Liver (tissue), 9 donors: ENCODE measurements around the gene TOR1AIP2. TPM values are rescaled to one million over a fixed set of nuclear protein-coding genes. Genes with fewer than 3 reads are reported as not detected.

ENCODE experiments used
- DNase-seq: peaks from one replicate; pipeline ENCODE4 v3.0.0-alpha.2; 2017; ENCODE audit warnings: low spot score
- H3K27ac ChIP-seq, 2 donors: one replicate each; pipeline ENCODE4 v1.7.0; 2013; ENCODE audit warnings: inconsistent platforms in 2 of 2, low read length in 2 of 2, control low read depth in 1 of 2, low read depth in 1 of 2, mild to moderate bottlenecking in 1 of 2
- H3K27me3 ChIP-seq, 4 donors: one replicate each; pipeline versions ENCODE4 v1.6.1 to v1.7.0; 2013; ENCODE audit warnings: low read length in 3 of 4, inconsistent platforms in 1 of 4, mild to moderate bottlenecking in 1 of 4, moderate library complexity in 1 of 4; ENCODE audit not compliant: control insufficient read depth in 4 of 4, insufficient read depth in 4 of 4
- H3K36me3 ChIP-seq, 4 donors: one replicate each; pipeline versions ENCODE4 v1.6.1 to v1.7.0; 2013; ENCODE audit warnings: low read length in 3 of 4, mild to moderate bottlenecking in 3 of 4, low read depth in 1 of 4, moderate library complexity in 1 of 4; ENCODE audit not compliant: control insufficient read depth in 4 of 4, insufficient read depth in 3 of 4
- H3K4me1 ChIP-seq, 4 donors: one replicate each; pipeline versions ENCODE4 v1.6.1 to v1.7.0; 2013; ENCODE audit warnings: low read length in 3 of 4, mild to moderate bottlenecking in 3 of 4, moderate library complexity in 1 of 4; ENCODE audit not compliant: control insufficient read depth in 4 of 4, insufficient read depth in 4 of 4
- H3K4me3 ChIP-seq, 3 donors: one replicate each; pipeline versions ENCODE4 v1.6.1 to v1.7.0; 2013; ENCODE audit warnings: low read length in 3 of 3, control low read depth in 1 of 3, low read depth in 1 of 3, mild to moderate bottlenecking in 1 of 3
- H3K9ac ChIP-seq, 2 donors: one replicate each; pipeline ENCODE4 v1.7.0; 2013; ENCODE audit warnings: low read length in 2 of 2, mild to moderate bottlenecking in 2 of 2, moderate library complexity in 2 of 2, control low read depth in 1 of 2, low read depth in 1 of 2
- H3K9me3 ChIP-seq, 4 donors: one replicate each; pipeline versions ENCODE4 v1.6.1 to v1.7.0; 2013; ENCODE audit warnings: low read length in 3 of 4; ENCODE audit not compliant: control insufficient read depth in 4 of 4
- ATF3 ChIP-seq: IDR thresholded peaks from 2 replicates; pipeline ENCODE4 v1.6.1; 2016; ENCODE audit warnings: antibody characterized with exemption
- CTCF ChIP-seq: fragments of 150-350 bp; IDR thresholded peaks from 2 replicates; pipeline ENCODE4 v1.5.1; 2017; ENCODE audit warnings: improper control_type of control experiment, low read depth, low read length; ENCODE audit not compliant: missing input control
- EGR1 ChIP-seq, 2 donors: IDR thresholded peaks; 2 replicates each; pipeline ENCODE4 v1.6.1; 2016 to 2018; ENCODE audit warnings: antibody characterized with exemption in 2 of 2, low read depth in 2 of 2
- FOXA1 ChIP-seq: IDR thresholded peaks from 2 replicates; pipeline ENCODE4 v1.6.1; 2016; ENCODE audit warnings: antibody characterized with exemption
- FOXA2 ChIP-seq: IDR thresholded peaks from 2 replicates; pipeline ENCODE4 v1.6.1; 2016; ENCODE audit warnings: antibody characterized with exemption
- GABPA ChIP-seq, 2 donors: IDR thresholded peaks in 1 of 2; conservative IDR thresholded peaks in 1 of 2; 2 replicates each; pipeline ENCODE4 v1.6.1; 2016; ENCODE audit warnings: antibody characterized with exemption in 2 of 2, mild to moderate bottlenecking in 1 of 2, moderate library complexity in 1 of 2
- HNF4A ChIP-seq, 2 donors: conservative IDR thresholded peaks; 2 replicates each; pipeline ENCODE4 v1.6.1; 2016; ENCODE audit warnings: antibody characterized with exemption in 2 of 2, mild to moderate bottlenecking in 2 of 2
- HNF4G ChIP-seq: IDR thresholded peaks from 2 replicates; pipeline ENCODE4 v1.6.1; 2016; ENCODE audit warnings: antibody characterized with exemption
- JUND ChIP-seq, 2 donors: IDR thresholded peaks; 2 replicates each; pipeline ENCODE4 v1.6.1; 2016; ENCODE audit warnings: antibody characterized with exemption in 2 of 2
- MAX ChIP-seq: IDR thresholded peaks from 2 replicates; pipeline ENCODE4 v1.6.1; 2016; ENCODE audit warnings: antibody characterized with exemption
- NR2F2 ChIP-seq: IDR thresholded peaks from 2 replicates; pipeline ENCODE4 v1.6.1; 2016; ENCODE audit warnings: antibody characterized with exemption
- RAD21 ChIP-seq, 2 donors: IDR thresholded peaks; 2 replicates each; pipeline ENCODE4 v1.6.1; 2016; ENCODE audit warnings: antibody characterized with exemption in 2 of 2, mild to moderate bottlenecking in 2 of 2
- RXRA ChIP-seq, 2 donors: IDR thresholded peaks; 2 replicates each; pipeline ENCODE4 v1.6.1; 2017 to 2018; ENCODE audit warnings: antibody characterized with exemption in 2 of 2, mild to moderate bottlenecking in 1 of 2
- SP1 ChIP-seq: IDR thresholded peaks from 2 replicates; pipeline ENCODE4 v1.6.1; 2018; ENCODE audit warnings: antibody characterized with exemption, mild to moderate bottlenecking
- TAF1 ChIP-seq: conservative IDR thresholded peaks from 2 replicates; pipeline ENCODE4 v1.6.1; 2016; ENCODE audit warnings: antibody characterized with exemption, mild to moderate bottlenecking
- YY1 ChIP-seq: IDR thresholded peaks from 2 replicates; pipeline ENCODE4 v1.6.1; 2016; ENCODE audit warnings: antibody characterized with exemption, mild to moderate bottlenecking
- ZBTB33 ChIP-seq: IDR thresholded peaks from 2 replicates; pipeline ENCODE4 v1.6.1; 2016; ENCODE audit warnings: antibody characterized with exemption
- WGBS: extraction: QIAGEN DNeasy Blood & Tissue Kit; methylation state at CpG from one replicate; pipeline ENCODE4 v1.1.7; 2013; 5-methylcytosine and 5-hydroxymethylcytosine counted together
- polyA plus RNA-seq, 2 donors: library from polyadenylated mRNA; stranded (reverse) in 1 of 2; unstranded in 1 of 2; fragments of 200-250 nt in 1 of 2; fragments of >200 nt in 1 of 2; fragmentation: Nextera tagmentation in 1 of 2; extraction: Ambion mirVana in 1 of 2; gene quantifications; one replicate each; pipeline versions ENCODE4 v1.2.1 to v1.2.3, GENCODE V29; 2013 to 2015
- total RNA-seq, 2 donors: library from RNA; depleted of rRNA; stranded (reverse); fragments of >200 nt; gene quantifications; one replicate each; pipeline ENCODE4 v1.2.3, GENCODE V29; 2014
- donor health status: healthy.
- donor health status: healthy.
- donor health status: healthy.
- donor health status: healthy.
- donor health status: healthy.

Gene TOR1AIP2
- total and polyA plus RNA-seq, 4 donors: 12.7 to 124 (median 38.6) TPM

- no peaks in the 10 kb centered on the region for H3K27me3 ChIP-seq
Observed at GRCh38 chr1:179825206-179825605, 52.4 kb downstream of the TOR1AIP2 start.

GRCh38 chr1:179824265-179824664, 53.3 kb downstream of the TOR1AIP2 start:
- Histone ChIP-seq H3K9me3 (no peaks in the 10 kb centered on the region), H3K27me3 (no peaks in the 10 kb centered on the region), H3K4me1 (no peaks in the 10 kb centered on the region), H3K9ac (no peak overlapping the region), H3K27ac (no peak overlapping the region), H3K36me3 (no peaks in the 10 kb centered on the region), H3K4me3 (no peak overlapping the region)
- WGBS: 88% methylated on average over 6 of the region's 6 CpGs
- no peak for DNase-seq
- TF ChIP-seq GABPA (IDR thresholded peaks at IDR 0.05 in 1 of 2, conservative IDR thresholded peaks at IDR 0.05 in 1 of 2): no peak
- TF ChIP-seq ZBTB33: no peak
- TF ChIP-seq YY1: no peak
- TF ChIP-seq MAX: no peak
- TF ChIP-seq FOXA2: no peak
- no peak for TF ChIP-seq CTCF
- TF ChIP-seq HNF4G: no peak
- TF ChIP-seq NR2F2: no peak
- TF ChIP-seq RAD21 (IDR thresholded peaks at IDR 0.05): no peak
- TF ChIP-seq TAF1: no peak
- no peak for TF ChIP-seq JUND (IDR thresholded peaks at IDR 0.05)
- no peak for TF ChIP-seq HNF4A (conservative IDR thresholded peaks at IDR 0.05)
- no peak for TF ChIP-seq FOXA1
- no peak for TF ChIP-seq RXRA (IDR thresholded peaks at IDR 0.05)

More at GRCh38 chr1:179825206-179825605, 52.4 kb downstream of the TOR1AIP2 start:
- 79% methylated on average over 8 of the region's 8 CpGs for WGBS
- Histone ChIP-seq H3K4me3 (no peak overlapping the region), H3K4me1 (no peaks in the 10 kb centered on the region), H3K36me3 (no peaks in the 10 kb centered on the region), H3K27ac (no peak overlapping the region), H3K9me3 (no peaks in the 10 kb centered on the region), H3K9ac (no peak overlapping the region)
- no peak for DNase-seq
- TF ChIP-seq HNF4G: no peak
- TF ChIP-seq EGR1 (IDR thresholded peaks at IDR 0.05; ENCODE audit: low read depth in 2 of 2): no peak
- no peak for TF ChIP-seq GABPA (IDR thresholded peaks at IDR 0.05 in 1 of 2, conservative IDR thresholded peaks at IDR 0.05 in 1 of 2)
- no peak for TF ChIP-seq NR2F2
- no peak for TF ChIP-seq YY1
- TF ChIP-seq ZBTB33: no peak
- no peak for TF ChIP-seq FOXA2
- no peak for TF ChIP-seq FOXA1
- no peak for TF ChIP-seq TAF1
- no peak for TF ChIP-seq ATF3
- TF ChIP-seq SP1: no peak
- no peak for TF ChIP-seq CTCF
